Right cardiac atrium (tissue), 5 donors: ENCODE measurements around the gene PSMD11. TPM values are rescaled to one million over a fixed set of nuclear protein-coding genes. Genes with fewer than 3 reads are reported as not detected.

Experiments
- ATAC-seq, 2 donors: fragments of 200-7000 bp; cut with Tn5 transposase; one replicate each; pipeline versions ENCODE4 v1.8.0 to v1.9.1; 2020; ENCODE audit warnings: moderate library complexity in 2 of 2, mild to moderate bottlenecking in 1 of 2
- DNase-seq, 3 donors: peaks; one replicate each; pipeline ENCODE4 v3.0.0-alpha.2; 2020
- H3K27ac ChIP-seq: one replicate; pipeline ENCODE4 v1.5.1; 2013; ENCODE audit warnings: mild to moderate bottlenecking, low read length, control low read depth, moderate library complexity
- H3K27me3 ChIP-seq: one replicate; pipeline ENCODE4 v1.6.1; 2013; ENCODE audit not compliant: control insufficient read depth, insufficient read depth
- H3K4me1 ChIP-seq: one replicate; pipeline ENCODE4 v1.6.1; 2013; ENCODE audit warnings: low read length; ENCODE audit not compliant: control insufficient read depth, insufficient read depth
- H3K4me3 ChIP-seq: one replicate; pipeline ENCODE4 v1.5.1; 2013; ENCODE audit warnings: low read length, control low read depth
- H3K9me3 ChIP-seq: one replicate; pipeline ENCODE4 v1.6.1; 2013; ENCODE audit warnings: low read length; ENCODE audit not compliant: control insufficient read depth
- WGBS: extraction: QIAGEN DNeasy Blood & Tissue Kit; methylation state at CpG from one replicate; pipeline ENCODE4 v1.1.7; 2013; 5-methylcytosine and 5-hydroxymethylcytosine counted together
- intact Hi-C, 4 donors: fragments of 100-400 bp; cut with DNase I; formaldehyde crosslinking; loops; one replicate each; pipeline versions ENCODE4 v1.11.0 to v1.14.0; 2022 to 2023
- polyA plus RNA-seq: library from polyadenylated mRNA; stranded (reverse); fragments of 200-250 nt; gene quantifications from one replicate; pipeline ENCODE4 v1.2.3, GENCODE V29; 2013
- total RNA-seq, 4 donors: library from RNA; stranded (reverse); fragmentation: NEBNext Ultra II Directional; extraction: Animal tissue kit (Norgen Biotek cat#: 25700); gene quantifications; one replicate each; pipeline ENCODE4 v1.2.1, GENCODE V29; 2021
- donor health status: healthy with polysubstance abuse.
- donor health status: DM: no; HTN: yes; CAD: no.
- donor health status: DM: no; HTN: no; CAD: no.
- donor health status: DM: no; HTN: yes; CAD: no; lungs with severe emphysema.
- donor health status: DM: yes; HTN: yes; CAD: no.

Gene PSMD11
- total and polyA plus RNA-seq, 5 donors = 50.8 to 79.1 (median 57.5) TPM

- no peak overlapping the region for H3K27ac ChIP-seq
- no peaks in the 10 kb centered on the region for H3K27me3 ChIP-seq
- intact Hi-C loops = loop anchor here in 2 of 4 donors (10.0 kb wide), 2 partner anchors 165 to 265 kb away; no protein-coding TSS in a partner anchor
- H3K9me3 ChIP-seq = no peaks in the 10 kb centered on the region
- DNase-seq = no peak
- H3K4me1 ChIP-seq = peaks cover 2% of the 10 kb centered on the region
- no peak overlapping the region for H3K4me3 ChIP-seq
- no peak for ATAC-seq
- WGBS = 84% methylated on average over 10 of the region's 10 CpGs
Measured at GRCh38 chr17:32489320-32490100, 45.2 kb downstream of the PSMD11 start.

- ATAC-seq (no peak), DNase-seq (no peak)
- intact Hi-C loops = no loop called here
- Histone ChIP-seq H3K27me3 (no peaks in the 10 kb centered on the region), H3K4me3 (no peak overlapping the region), H3K27ac (no peak overlapping the region), H3K4me1 (peaks cover 2% of the 10 kb centered on the region), H3K9me3 (no peaks in the 10 kb centered on the region)
- WGBS = 77% methylated on average over 16 of the region's 16 CpGs
Measured at GRCh38 chr17:32490101-32490482, 45.8 kb downstream of the PSMD11 start.

- Histone ChIP-seq H3K4me1 (no peaks in the 10 kb centered on the region), H3K4me3 (no peak overlapping the region), H3K27ac (no peak overlapping the region), H3K27me3 (no peaks in the 10 kb centered on the region), H3K9me3 (no peaks in the 10 kb centered on the region)
- WGBS = 82% methylated on average over 21 of the region's 21 CpGs
- ATAC-seq (no peak), DNase-seq (no peak)
- intact Hi-C loops = no loop called here
Measured at GRCh38 chr17:32491371-32492263, 47.3 kb downstream of the PSMD11 start.

- Histone ChIP-seq H3K9me3 (no peaks in the 10 kb centered on the region), H3K4me3 (no peak overlapping the region), H3K27ac (no peak overlapping the region), H3K27me3 (no peaks in the 10 kb centered on the region), H3K4me1 (no peaks in the 10 kb centered on the region)
- ATAC-seq (no peak), DNase-seq (no peak)
- 80% methylated on average over 4 of the region's 4 CpGs for WGBS
- intact Hi-C loops = no loop called here
Measured at GRCh38 chr17:32492264-32492589, 47.9 kb downstream of the PSMD11 start.

- H3K9me3 ChIP-seq = no peaks in the 10 kb centered on the region
- no peak for DNase-seq
- no peak for ATAC-seq
- no peaks in the 10 kb centered on the region for H3K27me3 ChIP-seq
- H3K27ac ChIP-seq = no peak overlapping the region
- WGBS = 92% methylated on average over 7 of the region's 7 CpGs
- H3K4me3 ChIP-seq = no peak overlapping the region
- no peaks in the 10 kb centered on the region for H3K4me1 ChIP-seq
- intact Hi-C loops = no loop called here
Measured at GRCh38 chr17:32492648-32493289, 48.5 kb downstream of the PSMD11 start.

- 83% methylated on average over 15 of the region's 15 CpGs for WGBS
- Histone ChIP-seq H3K4me3 (no peak overlapping the region), H3K27me3 (no peaks in the 10 kb centered on the region), H3K9me3 (no peaks in the 10 kb centered on the region), H3K4me1 (no peaks in the 10 kb centered on the region), H3K27ac (no peak overlapping the region)
- intact Hi-C loops = no loop called here
- DNase-seq (no peak), ATAC-seq (no peak)
Measured at GRCh38 chr17:32493571-32493970, 49.3 kb downstream of the PSMD11 start.

- intact Hi-C loops = no loop called here
- no peak overlapping the region for H3K4me3 ChIP-seq
- H3K4me1 ChIP-seq = no peaks in the 10 kb centered on the region
- no peak for ATAC-seq
- H3K27ac ChIP-seq = no peak overlapping the region
- WGBS = 94% methylated on average over 11 of the region's 11 CpGs
- no peaks in the 10 kb centered on the region for H3K9me3 ChIP-seq
- DNase-seq = no peak
- H3K27me3 ChIP-seq = no peaks in the 10 kb centered on the region
Measured at GRCh38 chr17:32493976-32494513, 49.7 kb downstream of the PSMD11 start.

- no peak for ATAC-seq
Measured at GRCh38 chr17:32494621-32495358, 50.5 kb downstream of the PSMD11 start.

GRCh38 chr17:32495359-32496231 is 51.3 kb downstream of the PSMD11 start:
- Histone ChIP-seq H3K4me3 (no peak overlapping the region), H3K27me3 (no peaks in the 10 kb centered on the region), H3K4me1 (no peaks in the 10 kb centered on the region), H3K27ac (peak overlapping the region; percentile 1), H3K9me3 (no peaks in the 10 kb centered on the region)
- ATAC-seq (peak; percentile 49 to 87), DNase-seq (peak; percentile 80 to 87 (median 82))
- WGBS = 41% methylated on average over 45 of the region's 45 CpGs
- intact Hi-C loops = no loop called here

More at GRCh38 chr17:32494621-32495358, 50.5 kb downstream of the PSMD11 start:
- WGBS = 85% methylated on average over 34 of the region's 34 CpGs
- H3K4me1 ChIP-seq = no peaks in the 10 kb centered on the region
- H3K9me3 ChIP-seq = no peaks in the 10 kb centered on the region
- no peak overlapping the region for H3K4me3 ChIP-seq
- DNase-seq = peak in 2 of 3 donors; percentile 68 to 70
- intact Hi-C loops = no loop called here
- no peaks in the 10 kb centered on the region for H3K27me3 ChIP-seq
- no peak overlapping the region for H3K27ac ChIP-seq
